ENCODE data around the gene CUL4A.
A peak's percentile ranks its signal among the peaks of the same experiment; 100 is the strongest.

Gene CUL4A

DNA sequence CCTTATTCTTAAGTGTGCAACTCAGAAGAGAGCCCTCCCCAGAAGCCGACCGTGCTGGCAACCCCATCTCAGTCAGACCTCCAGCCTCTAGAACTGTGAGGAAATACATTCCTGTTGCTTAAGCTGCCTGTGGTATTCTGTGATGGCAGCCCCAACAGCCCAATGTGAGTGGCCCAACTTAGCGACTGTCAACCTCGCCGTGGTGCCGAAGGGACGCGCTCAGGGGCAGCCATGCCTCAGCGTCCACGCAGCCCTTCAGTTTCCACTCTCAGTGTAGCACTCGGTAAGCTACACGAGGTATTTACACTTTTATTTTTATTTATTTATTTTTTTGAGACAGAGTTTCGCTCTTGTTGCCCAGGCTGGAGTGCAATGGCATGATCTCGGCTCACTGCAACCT, 32.6 kb upstream of the CUL4A start:
- DNase-seq (ENCODE audit: low read depth, low spot score), result no peak
- ChIA-PET CTCF (interaction anchor here (1.6 kb wide), 1 partner anchor 10 kb away, joined by 5 read pairs; no protein-coding TSS in a partner anchor), POLR2A (no interaction called here)
- TF ChIP-seq, protein P1, sequence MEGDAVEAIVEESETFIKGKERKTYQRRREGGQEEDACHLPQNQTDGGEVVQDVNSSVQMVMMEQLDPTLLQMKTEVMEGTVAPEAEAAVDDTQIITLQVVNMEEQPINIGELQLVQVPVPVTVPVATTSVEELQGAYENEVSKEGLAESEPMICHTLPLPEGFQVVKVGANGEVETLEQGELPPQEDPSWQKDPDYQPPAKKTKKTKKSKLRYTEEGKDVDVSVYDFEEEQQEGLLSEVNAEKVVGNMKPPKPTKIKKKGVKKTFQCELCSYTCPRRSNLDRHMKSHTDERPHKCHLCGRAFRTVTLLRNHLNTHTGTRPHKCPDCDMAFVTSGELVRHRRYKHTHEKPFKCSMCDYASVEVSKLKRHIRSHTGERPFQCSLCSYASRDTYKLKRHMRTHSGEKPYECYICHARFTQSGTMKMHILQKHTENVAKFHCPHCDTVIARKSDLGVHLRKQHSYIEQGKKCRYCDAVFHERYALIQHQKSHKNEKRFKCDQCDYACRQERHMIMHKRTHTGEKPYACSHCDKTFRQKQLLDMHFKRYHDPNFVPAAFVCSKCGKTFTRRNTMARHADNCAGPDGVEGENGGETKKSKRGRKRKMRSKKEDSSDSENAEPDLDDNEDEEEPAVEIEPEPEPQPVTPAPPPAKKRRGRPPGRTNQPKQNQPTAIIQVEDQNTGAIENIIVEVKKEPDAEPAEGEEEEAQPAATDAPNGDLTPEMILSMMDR (IDR thresholded peaks at IDR 0.05; ENCODE audit: insufficient read depth, low read length, missing control alignments), result no peak
- H3K4me3 ChIP-seq (ENCODE audit: low read depth, low read length), result no peak overlapping the region

DNA sequence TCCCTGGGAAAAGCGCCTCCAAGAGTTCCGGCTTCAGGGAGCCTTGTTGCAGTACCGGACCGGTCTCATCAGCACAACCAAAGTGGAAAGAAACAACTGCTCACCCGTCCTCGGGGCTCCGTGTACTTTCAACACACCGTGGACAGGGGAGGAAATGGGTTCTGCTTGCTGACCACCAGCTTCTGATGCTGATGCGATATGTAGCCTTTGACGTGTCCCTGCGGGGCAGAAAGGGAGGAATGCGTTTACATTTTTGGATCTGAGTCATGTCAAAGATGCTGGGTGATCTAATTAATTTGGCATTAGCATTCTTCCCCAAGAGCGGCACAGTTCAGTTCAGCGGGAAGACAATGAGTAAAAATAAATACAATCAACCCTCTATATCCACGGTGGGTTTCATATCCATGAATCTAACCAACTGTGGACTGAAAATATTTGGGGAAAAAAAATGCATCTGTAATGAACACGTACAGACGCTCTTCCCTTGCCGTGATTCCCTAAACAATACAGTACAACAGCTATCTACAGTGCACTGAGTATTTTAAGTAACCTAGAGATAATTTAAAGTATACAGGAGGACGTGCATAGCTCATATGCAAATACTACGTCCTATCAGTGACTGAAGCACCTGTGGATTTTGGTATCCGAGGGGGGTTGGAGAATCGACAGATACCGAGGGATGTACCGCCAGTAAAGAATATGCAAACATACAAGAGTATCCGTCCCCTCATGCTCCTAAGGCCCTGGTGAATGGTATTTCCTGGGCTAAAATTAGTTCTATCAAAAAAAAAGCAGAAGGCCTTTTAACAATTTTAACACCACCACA, 31.1 kb upstream of the CUL4A start:
- ChIA-PET POLR2A (interaction anchor here (0.8 to 1.4 kb wide), 3 partner anchors 9 to 30 kb away, joined by 4 to 8 read pairs (median 5); partner anchors contain the start of gene PCID2), CTCF (interaction anchor here (1.0 to 1.6 kb wide), 4 partner anchors 9 to 136 kb away, joined by 3 to 5 read pairs (median 3); no protein-coding TSS in a partner anchor)
- peak; percentile 86 for DNase-seq (ENCODE audit: low read depth, low spot score)
- H3K4me3 ChIP-seq (ENCODE audit: low read depth, low read length), result peak overlapping the region; percentile 41
- TF ChIP-seq, protein P1 (IDR thresholded peaks at IDR 0.05; ENCODE audit: insufficient read depth, low read length, missing control alignments), result no peak

DNA sequence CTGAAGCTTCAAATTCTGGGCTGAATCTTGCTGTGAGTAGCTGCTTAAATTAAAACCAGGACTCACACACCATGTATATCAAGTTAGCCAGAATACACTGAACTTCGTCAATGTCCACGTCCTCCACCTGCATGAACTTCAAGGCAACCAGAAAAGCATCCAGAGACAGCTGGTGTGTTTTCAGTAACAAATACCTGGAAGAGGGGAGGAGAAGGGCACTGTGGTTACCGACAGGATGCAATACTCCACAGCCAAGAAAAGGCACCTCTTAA, 30.6 kb upstream of the CUL4A start:
- ChIA-PET POLR2A (interaction anchor here (0.8 to 1.4 kb wide), 3 partner anchors 8 to 30 kb away, joined by 4 to 8 read pairs (median 5); partner anchors contain the start of gene PCID2), CTCF (interaction anchor here (1.3 to 1.5 kb wide), 3 partner anchors 13 to 145 kb away, joined by 3 read pairs; no protein-coding TSS in a partner anchor)
- TF ChIP-seq, protein P1 (IDR thresholded peaks at IDR 0.05; ENCODE audit: insufficient read depth, low read length, missing control alignments), result no peak
- DNase-seq (ENCODE audit: low read depth, low spot score), result no peak
- no peak overlapping the region for H3K4me3 ChIP-seq (ENCODE audit: low read depth, low read length)

DNA sequence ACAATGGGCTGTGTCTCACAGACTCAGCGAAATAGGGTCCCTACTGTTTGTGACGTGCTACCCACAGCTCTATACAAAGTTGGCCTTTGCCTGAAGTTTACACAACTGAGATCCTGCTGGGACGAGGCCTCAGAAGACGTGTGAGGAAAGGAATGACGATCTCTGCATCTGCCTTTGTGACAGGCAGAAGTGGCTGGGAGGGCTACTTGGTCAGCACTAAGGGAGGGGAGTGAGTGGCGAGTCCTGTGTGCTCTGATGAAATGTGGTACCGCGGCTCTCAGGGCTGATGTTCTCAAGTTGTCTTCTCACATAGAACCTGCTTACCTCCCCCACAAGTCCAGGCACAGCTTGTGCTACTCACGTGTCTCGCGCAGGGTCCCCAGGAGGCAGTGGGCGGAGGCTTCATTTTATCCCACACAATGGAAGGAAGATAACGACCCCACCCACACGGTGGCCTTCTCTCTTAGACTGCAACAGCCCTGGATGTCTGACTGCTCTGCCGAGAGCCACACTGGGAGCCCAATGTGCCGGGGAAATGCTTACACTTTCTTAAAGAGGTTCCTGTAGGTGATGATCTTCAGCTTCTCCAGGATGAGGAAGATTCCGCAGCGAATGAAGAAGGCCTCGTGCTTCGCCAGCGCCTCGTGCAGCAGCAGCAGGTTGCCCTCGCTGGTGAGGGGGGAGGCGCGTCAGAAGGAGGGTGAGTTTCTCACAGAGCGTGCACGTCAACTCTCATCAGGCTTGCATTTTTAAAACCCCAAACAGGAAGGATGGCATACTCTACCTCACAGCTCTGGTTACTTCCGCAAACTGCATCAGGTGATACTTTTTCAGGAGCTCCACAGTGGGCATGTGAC, 29.8 kb upstream of the CUL4A start:
- POLR2A ChIA-PET, result no interaction called here
- no peak for DNase-seq (ENCODE audit: low read depth, low spot score)
- no peak overlapping the region for H3K4me3 ChIP-seq (ENCODE audit: low read depth, low read length)
- TF ChIP-seq, protein P1 (IDR thresholded peaks at IDR 0.05; ENCODE audit: insufficient read depth, low read length, missing control alignments), result no peak
- CTCF ChIA-PET, result interaction anchor here (1.0 to 1.4 kb wide), 3 partner anchors 18 to 145 kb away, joined by 3 read pairs; no protein-coding TSS in a partner anchor

DNA sequence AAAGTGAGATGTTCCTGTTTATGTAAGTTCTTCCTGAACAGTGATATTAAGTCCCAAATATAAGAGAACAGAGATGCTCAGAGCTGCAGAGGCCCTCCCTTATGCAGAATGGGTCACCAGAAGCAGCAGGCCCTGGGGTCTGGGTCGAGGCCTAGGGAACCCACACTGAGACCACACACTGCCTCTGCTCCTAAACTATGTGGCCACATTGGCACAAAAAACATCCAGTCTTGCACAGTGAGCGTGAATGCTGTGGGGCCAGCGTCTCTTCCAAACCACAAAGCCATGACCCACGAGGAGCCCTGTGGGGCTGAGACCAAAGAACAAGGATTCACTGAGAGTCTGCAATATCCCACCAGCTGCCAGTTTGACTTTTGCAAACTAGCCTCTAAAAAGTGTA, 27.4 kb upstream of the CUL4A start:
- ChIA-PET POLR2A (no interaction called here), CTCF (interaction anchor here (1.0 kb wide), 1 partner anchor 25 kb away, joined by 3 read pairs; no protein-coding TSS in a partner anchor)
- H3K4me3 ChIP-seq (ENCODE audit: low read depth, low read length), result no peak overlapping the region
- no peak for DNase-seq (ENCODE audit: low read depth, low spot score)
- TF ChIP-seq, protein P1 (IDR thresholded peaks at IDR 0.05; ENCODE audit: insufficient read depth, low read length, missing control alignments), result no peak
